B cell (primary cell): ENCODE results near the gene ACTR2. TPM values are rescaled to one million over a fixed set of nuclear protein-coding genes. Genes with fewer than 3 reads are reported as not detected.

Experiments
- ATAC-seq: fragments of 200-7000 bp; cut with Tn5 transposase; one replicate; pipeline ENCODE4 v1.10.0; 2021; ENCODE audit warnings: low read depth, mild to moderate bottlenecking, moderate number of reproducible peaks, moderate library complexity
- CTCF ChIA-PET: fragments of 350-600 bp; sonication (Branson Sonifier 250); formaldehyde crosslinking; loops from one replicate; lab custom pipeline; 2021; ENCODE audit warnings: antibody characterized with exemption, inconsistent platforms; lab: Charles Lee
- POLR2A ChIA-PET: fragments of 350-600 bp; sonication (Branson Sonifier 250); formaldehyde crosslinking; loops from one replicate; lab custom pipeline; 2021; ENCODE audit warnings: antibody characterized with exemption; lab: Charles Lee
- DNase-seq: peaks from one replicate; pipeline ENCODE4 v3.0.0; 2013
- H2AFZ ChIP-seq: 2 replicates; pipeline ENCODE4 v1.6.1; 2012; ENCODE audit warnings: mild to moderate bottlenecking, low read depth, low read length; ENCODE audit not compliant: insufficient read depth, poor library complexity, severe bottlenecking
- H3K27ac ChIP-seq, 2 donors: 1 replicate in 1 of 2; 2 replicates in 1 of 2; pipeline ENCODE4 v1.5.1; 2012 to 2013; ENCODE audit warnings: low read length in 2 of 2, mild to moderate bottlenecking in 2 of 2, moderate library complexity in 1 of 2
- H3K27me3 ChIP-seq, 4 experiments: fragments of 200-600 bp in 1 of 4; sonication (generic) in 1 of 4; replicated peaks in 1 of 4; 1 replicate in 2 of 4; 2 replicates in 2 of 4; pipeline versions ENCODE4 v1.6.1 to v1.7.0; 2013 to 2016; ENCODE audit warnings: low read length in 3 of 4, mild to moderate bottlenecking in 2 of 4, mixed read lengths in 1 of 4, moderate library complexity in 1 of 4; ENCODE audit not compliant: insufficient read depth in 4 of 4, control insufficient read depth in 3 of 4; ENCODE audit errors: control extremely low read depth in 1 of 4
- H3K36me3 ChIP-seq, 2 experiments: replicated peaks in 1 of 2; 1 replicate in 1 of 2; 2 replicates in 1 of 2; pipeline versions ENCODE4 v1.6.1 to v1.7.1; 2013; ENCODE audit warnings: low read length in 1 of 2; ENCODE audit not compliant: insufficient read depth in 2 of 2, control insufficient read depth in 1 of 2; ENCODE audit errors: control extremely low read depth in 1 of 2, extremely low read depth in 1 of 2
- H3K4me1 ChIP-seq, 2 donors: fragments of 200-600 bp in 1 of 2; sonication (generic) in 1 of 2; 1 replicate in 1 of 2; 2 replicates in 1 of 2; pipeline versions ENCODE4 v1.5.1 to v1.6.1; 2013 to 2017; ENCODE audit warnings: low read length in 2 of 2; ENCODE audit not compliant: control insufficient read depth in 2 of 2, insufficient read depth in 2 of 2
- H3K4me2 ChIP-seq: replicated peaks from 2 replicates; pipeline ENCODE3; 2012; ENCODE audit warnings: mild to moderate bottlenecking, low read depth, low read length; ENCODE audit not compliant: poor library complexity, severe bottlenecking
- H3K4me3 ChIP-seq, 5 experiments: fragments of 200-600 bp in 1 of 5; sonication (generic) in 1 of 5; 1 replicate in 3 of 5; 2 replicates in 2 of 5; pipeline versions ENCODE4 v1.5.1 to v1.7.0; 2011 to 2016; ENCODE audit warnings: low read length in 4 of 5, mild to moderate bottlenecking in 4 of 5, low read depth in 2 of 5, control low read depth in 1 of 5, moderate library complexity in 1 of 5; ENCODE audit not compliant: insufficient read depth in 1 of 5; ENCODE audit errors: control extremely low read depth in 1 of 5, extremely low read depth in 1 of 5
- H3K79me2 ChIP-seq: fragments of 200-600 bp; sonication (generic); one replicate; pipeline ENCODE4 v1.6.0; 2016; ENCODE audit warnings: low read length; ENCODE audit not compliant: control insufficient read depth, insufficient read depth
- H3K9ac ChIP-seq: fragments of 200-600 bp; sonication (generic); 2 replicates; pipeline ENCODE4 v1.6.1; 2017; ENCODE audit warnings: mild to moderate bottlenecking, low read length, moderate library complexity
- H3K9me3 ChIP-seq, 3 donors: one replicate each; pipeline versions ENCODE4 v1.6.1 to v1.7.1; 2013; ENCODE audit warnings: low read length in 2 of 3; ENCODE audit not compliant: control insufficient read depth in 2 of 3, insufficient read depth in 1 of 3; ENCODE audit errors: control extremely low read depth in 1 of 3
- H4K20me1 ChIP-seq: 2 replicates; pipeline ENCODE4 v1.6.0; 2012; ENCODE audit warnings: mild to moderate bottlenecking, low read length; ENCODE audit not compliant: insufficient read depth, control insufficient read depth, poor library complexity, severe bottlenecking
- H3K27ac Mint-ChIP-seq: one replicate; pipeline ENCODE4 v1.8.0; 2021; ENCODE audit warnings: mixed read lengths
- H3K27me3 Mint-ChIP-seq: one replicate; pipeline ENCODE4 v1.8.0; 2021; ENCODE audit warnings: mixed read lengths
- H3K4me1 Mint-ChIP-seq: one replicate; pipeline ENCODE4 v1.8.0; 2021; ENCODE audit warnings: mixed read lengths
- H3K4me3 Mint-ChIP-seq: one replicate; pipeline ENCODE4 v1.8.0; 2021; ENCODE audit warnings: mixed read lengths
- H3K9me3 Mint-ChIP-seq: one replicate; pipeline ENCODE4 v1.8.0; 2022; ENCODE audit warnings: mixed read lengths; ENCODE audit not compliant: insufficient read depth
- EZH2 ChIP-seq: IDR thresholded peaks from 2 replicates; pipeline ENCODE4 v1.6.1; 2012; ENCODE audit warnings: borderline replicate concordance, low read depth, mild to moderate bottlenecking, moderate library complexity, low read length; ENCODE audit not compliant: insufficient read depth, poor library complexity, severe bottlenecking
- WGBS: methylation state at CpG from one replicate; pipeline ENCODE4 v1.1.5; 2013; ENCODE audit warnings: missing lambda C conversion rate; ENCODE audit not compliant: insufficient coverage; 5-methylcytosine and 5-hydroxymethylcytosine counted together
- intact Hi-C: fragments of 100-400 bp; cut with micrococcal nuclease; formaldehyde crosslinking; loops from one replicate; pipeline ENCODE4 v1.10.0; 2022
- polyA plus RNA-seq: library from polyadenylated mRNA; depleted of rRNA; stranded (reverse); fragments of >200 nt; gene quantifications from 2 replicates; pipeline ENCODE4 v1.2.3, GENCODE V29; 2012
- total RNA-seq, 2 donors: library from RNA; stranded (reverse); fragments of 120-200 nt in 1 of 2; gene quantifications; 1 replicate in 1 of 2; 2 replicates in 1 of 2; pipeline versions ENCODE4 v1.2.3 to v1.2.4, GENCODE V29; 2013 to 2022
- TF ChIP-seq, protein P1 (sequence below): fragments of 200-600 bp; IDR thresholded peaks from one replicate; pipeline ENCODE4 v1.8.0; 2022; ENCODE audit warnings: antibody characterized with exemption, mild to moderate bottlenecking

ACTR2 gene
- total and polyA plus RNA-seq, 2 donors (not counting 1 experiment from before 2014, with no cell fraction given): 41.8 to 284 TPM

DNA sequence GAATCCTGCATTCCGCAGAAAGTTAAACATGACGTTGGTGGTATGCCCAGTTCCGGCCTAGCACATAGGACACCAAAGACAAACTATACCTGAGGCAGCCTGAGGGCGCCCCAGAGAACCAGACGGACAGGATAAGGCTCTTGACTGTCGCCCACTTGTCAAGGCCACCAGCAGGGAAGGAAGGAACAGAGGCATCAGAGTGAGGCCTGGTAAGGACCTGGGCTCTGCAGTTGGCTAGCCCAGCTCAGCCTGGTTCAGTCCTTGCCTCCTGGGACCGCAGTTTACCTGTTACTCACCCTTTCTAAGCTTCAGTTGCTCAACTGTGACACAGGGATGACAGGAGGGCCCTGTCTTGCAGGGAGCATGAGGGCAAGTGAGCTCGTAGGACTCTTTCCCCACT is 82.1 kb downstream of the ACTR2 start:
- no peaks in the 10 kb centered on the region for H3K4me1 ChIP-seq
- Mint-ChIP-seq H3K27ac (no peak overlapping the region), H3K4me3 (no peak overlapping the region), H3K4me1 (no peaks in the 10 kb centered on the region), H3K27me3 (peaks cover 6% of the 10 kb centered on the region), H3K9me3 (no peaks in the 10 kb centered on the region)
- peaks cover 0 to 1% of the 10 kb centered on the region in 2 experiments for H3K36me3 ChIP-seq
- POLR2A ChIA-PET: interaction anchor here (0.6 kb wide), 1 partner anchor 262 kb away, joined by 6 read pairs; no protein-coding TSS in a partner anchor
- no peak overlapping the region for H2AFZ ChIP-seq
- no peaks in the 10 kb centered on the region for H3K27me3 ChIP-seq
- H3K27ac ChIP-seq: no peak overlapping the region
- H4K20me1 ChIP-seq: no peaks in the 10 kb centered on the region
- H3K79me2 ChIP-seq: no peaks in the 10 kb centered on the region
- 94% methylated on average over 6 of the region's 8 CpGs for WGBS
- no peak overlapping the region for H3K4me3 ChIP-seq
- TF ChIP-seq, protein P1, sequence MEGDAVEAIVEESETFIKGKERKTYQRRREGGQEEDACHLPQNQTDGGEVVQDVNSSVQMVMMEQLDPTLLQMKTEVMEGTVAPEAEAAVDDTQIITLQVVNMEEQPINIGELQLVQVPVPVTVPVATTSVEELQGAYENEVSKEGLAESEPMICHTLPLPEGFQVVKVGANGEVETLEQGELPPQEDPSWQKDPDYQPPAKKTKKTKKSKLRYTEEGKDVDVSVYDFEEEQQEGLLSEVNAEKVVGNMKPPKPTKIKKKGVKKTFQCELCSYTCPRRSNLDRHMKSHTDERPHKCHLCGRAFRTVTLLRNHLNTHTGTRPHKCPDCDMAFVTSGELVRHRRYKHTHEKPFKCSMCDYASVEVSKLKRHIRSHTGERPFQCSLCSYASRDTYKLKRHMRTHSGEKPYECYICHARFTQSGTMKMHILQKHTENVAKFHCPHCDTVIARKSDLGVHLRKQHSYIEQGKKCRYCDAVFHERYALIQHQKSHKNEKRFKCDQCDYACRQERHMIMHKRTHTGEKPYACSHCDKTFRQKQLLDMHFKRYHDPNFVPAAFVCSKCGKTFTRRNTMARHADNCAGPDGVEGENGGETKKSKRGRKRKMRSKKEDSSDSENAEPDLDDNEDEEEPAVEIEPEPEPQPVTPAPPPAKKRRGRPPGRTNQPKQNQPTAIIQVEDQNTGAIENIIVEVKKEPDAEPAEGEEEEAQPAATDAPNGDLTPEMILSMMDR: no peak
- no peak for TF ChIP-seq EZH2
- DNase-seq (no peak), ATAC-seq (no peak)
- H3K9me3 ChIP-seq: peaks cover 0 to 10% (median 0%) of the 10 kb centered on the region in 3 donors
- intact Hi-C loops: no loop called here
- H3K9ac ChIP-seq: no peak overlapping the region
- H3K4me2 ChIP-seq: no peak overlapping the region
- CTCF ChIA-PET: no interaction called here

DNA sequence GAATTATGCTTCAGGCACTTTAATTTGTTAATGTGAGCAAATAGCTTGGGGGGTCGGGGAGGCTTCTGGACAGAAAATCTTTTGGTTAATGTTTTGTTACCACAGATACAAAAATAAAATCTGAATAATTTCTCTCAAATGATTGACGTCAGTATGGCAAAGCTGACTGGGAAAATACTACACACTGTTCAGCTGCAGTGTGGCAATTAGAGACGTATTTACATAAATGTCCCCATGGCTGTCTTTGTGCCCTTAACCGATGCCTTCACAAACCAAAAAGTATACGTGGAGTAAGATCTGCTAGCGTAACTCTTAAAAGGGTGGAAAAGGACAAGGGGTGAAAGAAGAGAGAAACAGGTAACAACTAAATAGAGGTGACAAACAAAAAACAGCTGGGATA is 83.4 kb downstream of the ACTR2 start:
- H3K27me3 ChIP-seq: no peaks in the 10 kb centered on the region
- Mint-ChIP-seq H3K4me3 (no peak overlapping the region), H3K9me3 (no peaks in the 10 kb centered on the region), H3K27ac (no peak overlapping the region), H3K4me1 (no peaks in the 10 kb centered on the region), H3K27me3 (peaks cover 6% of the 10 kb centered on the region)
- H3K4me1 ChIP-seq: no peaks in the 10 kb centered on the region
- peaks cover 0 to 10% (median 0%) of the 10 kb centered on the region in 3 donors for H3K9me3 ChIP-seq
- ChIA-PET CTCF (no interaction called here), POLR2A (no interaction called here)
- no peak overlapping the region for H3K4me3 ChIP-seq
- intact Hi-C loops: no loop called here
- H4K20me1 ChIP-seq: no peaks in the 10 kb centered on the region
- H3K36me3 ChIP-seq: peaks cover 0 to 1% of the 10 kb centered on the region in 2 experiments
- no peak overlapping the region for H3K27ac ChIP-seq
- no peak overlapping the region for H2AFZ ChIP-seq
- no peak overlapping the region for H3K4me2 ChIP-seq
- WGBS: 89% methylated on average over 5 of the region's 6 CpGs
- no peaks in the 10 kb centered on the region for H3K79me2 ChIP-seq
- no peak for TF ChIP-seq EZH2
- TF ChIP-seq, protein P1: no peak
- ATAC-seq (no peak), DNase-seq (no peak)
- no peak overlapping the region for H3K9ac ChIP-seq
